Stimulated activated CD8-positive, alpha-beta memory T cell treated with anti-CD3 and anti-CD28 coated beads, Interleukin-4, amount 100 ng/mL, for 1 hour (primary cell): ENCODE data around the gene MTA2.

Experiments used
- DNase-seq, 2 donors: peaks; one replicate each; pipeline ENCODE4 v3.0.0-alpha.2; 2020; ENCODE audit warnings: low read depth in 2 of 2, low spot score in 1 of 2

MTA2 gene

DNA sequence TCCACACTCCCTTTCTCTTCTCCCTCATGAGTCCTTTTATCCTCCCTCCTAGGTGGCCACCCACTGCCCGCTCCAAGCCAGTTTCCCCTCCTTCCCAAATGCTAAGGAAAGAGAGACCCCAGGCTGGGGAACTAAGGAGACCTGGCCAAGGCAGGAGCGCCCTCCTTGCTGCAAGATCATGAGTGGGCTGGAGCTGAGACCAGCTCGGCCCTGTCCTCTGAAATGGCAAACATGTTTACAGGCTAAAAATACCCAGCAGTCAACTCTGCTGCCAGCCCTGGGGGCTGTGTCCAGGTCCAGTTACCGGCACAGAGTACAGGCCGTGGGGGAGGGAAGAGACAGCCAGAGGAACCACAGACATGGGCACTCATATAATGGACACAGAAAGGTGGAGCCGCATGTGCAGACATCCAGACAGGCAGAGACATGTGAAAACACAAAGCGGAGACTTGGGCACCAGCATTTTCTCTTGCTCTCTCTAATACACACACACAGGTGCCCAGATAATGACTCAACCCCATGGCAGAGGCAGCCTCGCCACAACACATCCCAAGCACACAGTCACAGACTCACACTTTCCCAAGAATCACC is 53.9 kb downstream of the MTA2 start:
- DNase-seq: no peak

DNA sequence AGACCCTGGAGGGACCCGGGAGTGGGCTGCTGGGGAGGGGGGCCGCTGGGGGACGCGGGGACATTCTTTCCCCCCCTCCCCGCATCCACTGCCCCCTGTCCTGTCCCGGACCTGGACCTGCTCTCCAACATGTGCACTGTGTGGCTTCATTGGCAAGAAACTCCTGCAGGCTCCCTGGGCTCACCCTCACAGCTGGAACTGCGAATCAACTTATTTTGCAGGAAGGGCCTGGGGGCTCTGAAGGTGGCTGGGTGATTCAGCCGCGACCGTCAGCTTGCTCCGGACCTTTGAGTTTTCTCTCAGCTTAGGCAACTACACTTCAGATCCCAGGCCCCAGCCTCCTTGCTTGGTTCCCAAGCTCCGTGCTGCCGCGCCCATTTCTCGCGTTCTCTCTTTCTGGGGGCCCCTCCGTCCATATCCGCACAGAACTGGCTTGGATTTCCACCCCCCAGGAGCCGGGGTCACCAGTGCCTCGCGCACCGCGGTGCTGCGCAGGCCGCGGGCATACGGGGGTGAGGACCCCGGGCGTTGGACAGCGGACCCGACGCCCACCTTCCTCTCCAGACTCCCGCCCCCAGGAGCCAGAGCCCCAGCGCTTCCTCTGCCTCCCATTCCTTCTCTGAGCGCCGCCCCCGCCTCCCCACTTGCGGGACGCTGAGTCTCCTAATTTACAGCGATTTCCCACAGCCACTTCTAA is 54.6 kb downstream of the MTA2 start:
- no peak for DNase-seq

DNA sequence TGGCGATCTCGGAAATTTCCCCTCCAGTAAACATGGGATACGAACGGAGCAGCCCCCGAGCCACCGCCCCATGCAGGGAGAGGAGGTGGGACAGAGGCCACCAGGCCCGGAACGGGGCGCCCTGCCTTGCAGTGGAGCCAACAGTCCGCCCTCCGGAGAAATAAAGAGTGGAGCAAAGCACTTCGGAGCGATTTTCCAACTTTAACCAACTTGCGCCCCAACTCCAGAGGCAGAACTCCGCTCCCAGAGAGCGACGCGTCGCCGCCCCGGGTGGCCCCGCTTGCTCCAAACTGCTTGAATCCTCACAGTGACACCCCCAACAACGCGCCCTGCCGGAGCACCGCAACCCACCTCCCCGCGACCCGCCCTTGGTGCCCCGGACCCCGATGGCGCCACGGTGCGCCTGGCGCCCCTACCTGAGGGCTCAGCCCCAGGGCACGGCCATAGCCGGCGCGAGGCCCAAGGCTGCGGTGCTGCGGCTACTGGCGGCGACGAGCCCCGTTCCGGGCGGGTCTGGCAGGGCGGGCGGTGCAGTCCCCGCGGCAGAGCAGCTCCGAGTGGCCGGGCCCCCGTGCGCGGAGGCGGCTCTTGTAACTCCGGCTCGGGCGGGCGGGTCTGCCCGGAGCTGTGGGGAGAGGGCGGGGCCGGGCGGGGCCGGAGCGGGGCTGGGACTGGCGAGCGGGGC is 55.3 kb downstream of the MTA2 start, which contains the start of gene AHNAK:
TSS of gene AHNAK (minus strand) at position 563 of the 685 bp plus-strand sequence. CDS start 10,708 bp downstream, outside the sequence.
- peak in 1 of 2 donors; percentile 49 for DNase-seq

DNA sequence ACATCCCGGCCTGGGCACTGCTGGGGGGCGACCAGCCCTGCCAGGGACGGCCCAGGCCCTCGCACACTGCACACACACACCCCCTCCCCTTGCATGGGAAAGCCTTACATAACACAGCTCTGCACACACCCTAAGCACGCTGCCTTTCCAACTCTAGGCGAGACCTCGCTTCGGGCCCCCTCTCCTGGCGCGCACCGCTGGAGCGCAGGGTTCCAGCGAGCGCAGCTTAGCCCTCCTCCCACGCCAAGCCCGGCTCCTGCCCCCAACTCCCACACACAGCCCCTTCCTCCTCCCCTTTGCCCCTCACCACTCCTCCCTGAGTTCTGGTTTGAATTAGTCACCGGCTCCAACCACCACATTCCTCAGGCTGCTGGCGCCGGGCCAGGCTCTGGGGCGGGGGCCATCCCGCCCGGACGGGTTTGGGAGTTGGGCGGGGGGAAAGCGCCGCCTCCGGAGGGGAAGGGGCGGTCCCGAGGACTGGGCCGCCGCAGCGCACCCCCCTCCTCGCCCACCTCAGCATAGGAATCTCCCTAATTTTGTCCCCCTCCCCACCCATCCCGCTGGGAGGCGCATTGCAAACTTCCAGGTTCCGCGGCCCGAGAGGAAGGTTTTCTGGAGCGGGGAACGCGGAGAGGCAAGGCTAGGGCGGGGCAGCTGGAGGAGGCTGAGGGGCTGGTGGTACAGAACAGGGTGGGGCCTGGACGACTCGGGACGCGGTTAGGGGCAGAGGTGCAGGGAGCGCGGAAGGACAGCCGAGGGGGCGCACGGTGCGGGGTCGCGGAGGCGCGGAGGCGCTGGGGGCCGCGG is 56.0 kb downstream of the MTA2 start:
- DNase-seq: peak in 1 of 2 donors; percentile 49

DNA sequence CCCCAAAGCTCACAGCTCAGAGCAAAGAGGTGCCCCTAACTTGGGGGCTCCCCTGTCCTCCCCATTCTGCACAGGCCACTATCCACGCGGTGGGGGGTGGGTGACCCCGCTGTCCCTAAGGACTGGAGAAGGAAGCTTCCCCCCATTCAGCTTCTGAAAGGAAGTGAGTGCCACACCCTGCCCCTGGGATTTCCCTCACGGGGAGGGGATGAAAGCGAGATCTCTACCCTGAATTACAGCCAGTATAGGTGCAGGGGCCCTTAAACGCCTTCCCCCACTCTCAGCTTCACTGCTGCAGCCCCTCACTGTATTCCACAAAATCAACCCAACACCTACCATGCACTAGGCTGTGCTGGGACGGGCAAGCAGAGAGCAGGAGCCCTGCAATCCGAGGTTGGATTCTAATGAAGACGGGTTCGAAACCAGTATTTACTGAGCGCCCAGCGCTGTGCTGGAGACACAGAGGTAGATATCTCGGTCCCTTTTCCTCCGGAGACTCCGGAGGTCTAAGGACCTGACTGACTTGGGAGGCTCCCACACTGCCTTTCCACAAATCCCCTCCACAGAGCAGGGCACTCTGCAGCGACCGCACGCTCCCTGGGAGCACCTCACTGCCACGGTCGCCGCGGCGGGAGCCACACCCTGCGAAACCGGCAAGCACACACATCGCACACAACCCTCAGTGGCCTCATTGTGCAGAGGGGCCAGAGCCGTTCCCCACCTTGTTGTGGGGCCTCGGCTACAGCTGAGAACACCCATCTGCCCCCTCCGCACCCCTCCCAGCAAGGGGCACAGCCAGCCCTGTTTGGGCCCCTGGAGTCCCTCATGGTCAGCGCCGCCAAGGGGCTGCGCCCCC is 56.9 kb downstream of the MTA2 start:
- DNase-seq: no peak

DNA sequence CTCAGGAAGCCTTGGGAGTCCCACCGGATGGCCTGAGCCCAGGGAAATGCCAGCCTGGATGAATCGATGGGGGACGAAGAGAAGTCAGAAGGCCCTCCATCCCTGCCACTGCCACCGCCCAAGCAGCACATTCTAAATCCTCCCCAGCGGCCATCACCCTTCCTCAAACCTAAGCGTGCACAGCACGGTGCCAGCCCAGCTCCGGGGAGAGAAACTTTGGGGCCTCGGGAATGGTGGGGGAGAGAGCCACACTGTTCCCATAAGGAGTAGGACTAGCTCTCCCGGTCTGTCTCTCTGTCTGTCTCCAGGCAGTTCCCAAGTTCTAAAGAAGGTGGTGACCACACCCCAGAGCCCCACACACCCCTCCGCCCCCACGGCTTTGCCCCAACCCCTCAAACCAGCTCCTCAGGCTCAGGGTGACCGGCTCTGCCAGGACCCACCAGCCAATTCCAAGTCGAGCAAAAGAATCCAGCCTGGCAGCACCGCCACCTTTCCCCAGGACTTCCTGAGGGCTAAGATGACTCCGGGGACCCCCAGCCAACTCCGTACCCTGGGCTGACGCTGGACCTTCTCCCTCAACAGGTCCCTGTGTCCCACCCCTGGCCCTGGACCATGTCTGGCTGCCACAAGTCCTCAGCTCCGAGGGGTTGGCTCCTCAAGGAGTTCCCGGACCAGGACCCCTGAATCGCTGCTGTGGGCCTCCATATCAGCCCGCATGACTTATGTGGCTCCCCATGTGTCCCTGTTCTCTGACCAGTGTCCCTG is 57.8 kb downstream of the MTA2 start:
- no peak for DNase-seq
